Stomach (tissue), 4 donors: Measurements from ENCODE around the gene RELB.

Experiments
- EP300 ChIP-seq: sonication (generic); formaldehyde crosslinking; IDR thresholded peaks from one replicate; pipeline ENCODE4 v1.6.1; 2017; ENCODE audit warnings: antibody characterized with exemption
- POLR2A ChIP-seq, 4 donors: fragments of 450-650 bp; IDR thresholded peaks; one replicate each; pipeline ENCODE4 v1.6.1; 2016; ENCODE audit warnings: antibody characterized with exemption in 4 of 4, control low read depth in 2 of 4, mild to moderate bottlenecking in 1 of 4, moderate library complexity in 1 of 4
- TF ChIP-seq, protein P1 (sequence below), 7 experiments: fragments of 450-650 bp in 4 of 7; fragments of 200-600 bp in 3 of 7; sonication (generic) in 3 of 7; IDR thresholded peaks; one replicate each; pipeline ENCODE4 v1.5.1; 2016 to 2019; ENCODE audit warnings: antibody characterized with exemption in 7 of 7, control low read depth in 2 of 7, mild to moderate bottlenecking in 1 of 7

DNA sequence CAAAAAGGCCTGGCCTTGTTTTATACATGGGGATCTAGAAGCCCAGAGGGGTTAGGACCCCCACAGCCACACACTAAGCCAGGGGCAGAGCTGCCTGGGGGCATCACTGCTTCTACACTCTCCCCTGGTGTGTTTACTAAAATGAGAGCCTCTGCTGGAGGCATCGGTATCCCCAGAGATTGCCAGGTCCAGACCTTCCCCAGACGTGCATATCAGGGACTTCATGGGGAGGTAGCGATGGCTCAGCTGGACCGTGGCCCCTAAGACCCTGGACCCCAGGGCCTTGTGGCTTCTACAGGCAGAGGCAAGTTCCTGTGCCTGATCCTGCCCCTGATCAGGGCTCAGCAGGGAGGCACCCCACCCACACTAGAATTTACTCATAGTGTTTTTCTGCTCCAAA lies 32.6 kb upstream of the RELB start:
- TF ChIP-seq, protein P1, sequence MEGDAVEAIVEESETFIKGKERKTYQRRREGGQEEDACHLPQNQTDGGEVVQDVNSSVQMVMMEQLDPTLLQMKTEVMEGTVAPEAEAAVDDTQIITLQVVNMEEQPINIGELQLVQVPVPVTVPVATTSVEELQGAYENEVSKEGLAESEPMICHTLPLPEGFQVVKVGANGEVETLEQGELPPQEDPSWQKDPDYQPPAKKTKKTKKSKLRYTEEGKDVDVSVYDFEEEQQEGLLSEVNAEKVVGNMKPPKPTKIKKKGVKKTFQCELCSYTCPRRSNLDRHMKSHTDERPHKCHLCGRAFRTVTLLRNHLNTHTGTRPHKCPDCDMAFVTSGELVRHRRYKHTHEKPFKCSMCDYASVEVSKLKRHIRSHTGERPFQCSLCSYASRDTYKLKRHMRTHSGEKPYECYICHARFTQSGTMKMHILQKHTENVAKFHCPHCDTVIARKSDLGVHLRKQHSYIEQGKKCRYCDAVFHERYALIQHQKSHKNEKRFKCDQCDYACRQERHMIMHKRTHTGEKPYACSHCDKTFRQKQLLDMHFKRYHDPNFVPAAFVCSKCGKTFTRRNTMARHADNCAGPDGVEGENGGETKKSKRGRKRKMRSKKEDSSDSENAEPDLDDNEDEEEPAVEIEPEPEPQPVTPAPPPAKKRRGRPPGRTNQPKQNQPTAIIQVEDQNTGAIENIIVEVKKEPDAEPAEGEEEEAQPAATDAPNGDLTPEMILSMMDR (IDR thresholded peaks at IDR 0.05), result no peak
- TF ChIP-seq EP300, result no peak
- no peak for TF ChIP-seq POLR2A (IDR thresholded peaks at IDR 0.05)
